ENCODE results near the gene SLC35E2B.
"Not testable (repeated sequence)": the region's sequence is repeated elsewhere in the genome, so short reads cannot be mapped to it uniquely, and the experiment has no call there.

DNA sequence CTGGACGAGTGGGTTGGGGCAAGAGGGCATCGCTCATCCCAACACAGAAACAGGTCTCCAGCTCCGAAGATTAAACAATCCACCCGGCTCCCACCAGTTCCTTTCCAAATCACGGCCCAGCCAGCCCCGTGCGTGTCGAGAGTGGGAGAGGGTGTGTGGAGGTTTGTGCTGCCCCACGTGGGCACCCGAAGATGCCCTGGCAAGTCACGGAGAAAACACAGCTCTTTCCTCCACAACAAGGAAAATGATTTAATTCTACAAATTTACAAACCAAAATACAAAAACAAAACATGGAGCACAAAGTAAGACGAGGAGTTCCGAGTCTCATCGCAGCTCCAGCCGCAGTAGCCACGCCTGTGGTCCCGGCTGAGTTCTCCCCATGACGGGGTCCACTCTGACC, 9.9 kb upstream of the SLC35E2B start:
- TF ChIP-seq, protein P1, sequence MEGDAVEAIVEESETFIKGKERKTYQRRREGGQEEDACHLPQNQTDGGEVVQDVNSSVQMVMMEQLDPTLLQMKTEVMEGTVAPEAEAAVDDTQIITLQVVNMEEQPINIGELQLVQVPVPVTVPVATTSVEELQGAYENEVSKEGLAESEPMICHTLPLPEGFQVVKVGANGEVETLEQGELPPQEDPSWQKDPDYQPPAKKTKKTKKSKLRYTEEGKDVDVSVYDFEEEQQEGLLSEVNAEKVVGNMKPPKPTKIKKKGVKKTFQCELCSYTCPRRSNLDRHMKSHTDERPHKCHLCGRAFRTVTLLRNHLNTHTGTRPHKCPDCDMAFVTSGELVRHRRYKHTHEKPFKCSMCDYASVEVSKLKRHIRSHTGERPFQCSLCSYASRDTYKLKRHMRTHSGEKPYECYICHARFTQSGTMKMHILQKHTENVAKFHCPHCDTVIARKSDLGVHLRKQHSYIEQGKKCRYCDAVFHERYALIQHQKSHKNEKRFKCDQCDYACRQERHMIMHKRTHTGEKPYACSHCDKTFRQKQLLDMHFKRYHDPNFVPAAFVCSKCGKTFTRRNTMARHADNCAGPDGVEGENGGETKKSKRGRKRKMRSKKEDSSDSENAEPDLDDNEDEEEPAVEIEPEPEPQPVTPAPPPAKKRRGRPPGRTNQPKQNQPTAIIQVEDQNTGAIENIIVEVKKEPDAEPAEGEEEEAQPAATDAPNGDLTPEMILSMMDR (IDR thresholded peaks at IDR 0.05; ENCODE audit: low read depth, low read length) = not testable (repeated sequence)
- not testable (repeated sequence) for TF ChIP-seq EZH2phosphoT487 (IDR thresholded peaks at IDR 0.05; ENCODE audit: low read depth)

Measured in OCI-LY3 (cell line).